Colonic mucosa (tissue), 4 donors: ENCODE results near the gene TARDBP. TPM values are rescaled to one million over a fixed set of nuclear protein-coding genes. Genes with fewer than 3 reads are reported as not detected.
"Not testable (repeated sequence)": the region's sequence is repeated elsewhere in the genome, so short reads cannot be mapped to it uniquely, and the experiment has no call there.

Experiments
- DNase-seq: peaks from one replicate; pipeline ENCODE4 v3.0.0-alpha.2; 2020
- H3K27ac ChIP-seq: fragments of 200-600 bp; one replicate; pipeline ENCODE4 v1.8.0; 2021
- H3K27me3 ChIP-seq: fragments of 200-600 bp; one replicate; pipeline ENCODE4 v1.8.0; 2021
- H3K36me3 ChIP-seq: fragments of 200-600 bp; one replicate; pipeline ENCODE4 v1.8.0; 2021
- H3K4me1 ChIP-seq: fragments of 200-600 bp; one replicate; pipeline ENCODE4 v1.8.0; 2021; ENCODE audit warnings: mild to moderate bottlenecking
- H3K4me3 ChIP-seq: fragments of 200-600 bp; one replicate; pipeline ENCODE4 v1.8.0; 2021
- H3K9ac ChIP-seq, 2 donors: one replicate each; pipeline ENCODE4 v1.7.0; 2013; ENCODE audit warnings: control low read depth in 2 of 2, low read depth in 2 of 2, low read length in 2 of 2
- H3K9me3 ChIP-seq: fragments of 200-600 bp; one replicate; pipeline ENCODE4 v1.8.0; 2021
- intact Hi-C: fragments of 100-400 bp; cut with DNase I; formaldehyde crosslinking; loops from one replicate; pipeline ENCODE4 v1.14.1; 2022
- total RNA-seq, 2 donors: library from RNA; stranded (reverse); fragmentation: NEBNext Ultra II Directional in 1 of 2; extraction: Animal tissue kit (Norgen Biotek cat#: 25700) in 1 of 2; gene quantifications; one replicate each; pipeline ENCODE4 v1.2.1, GENCODE V29; 2021
- TF ChIP-seq, protein P1 (sequence below): fragments of 200-600 bp; IDR thresholded peaks from one replicate; pipeline ENCODE4 v1.8.0; 2022; ENCODE audit warnings: antibody characterized with exemption, mild to moderate bottlenecking
- donor health status: healthy.
- donor health status: DM: no; HTN: no; CAD: no.
- donor health status: DM: no; HTN: no; CAD: no.

The TARDBP gene
- total RNA-seq, 2 donors from 2014 or later = 126 to 178 TPM

DNA sequence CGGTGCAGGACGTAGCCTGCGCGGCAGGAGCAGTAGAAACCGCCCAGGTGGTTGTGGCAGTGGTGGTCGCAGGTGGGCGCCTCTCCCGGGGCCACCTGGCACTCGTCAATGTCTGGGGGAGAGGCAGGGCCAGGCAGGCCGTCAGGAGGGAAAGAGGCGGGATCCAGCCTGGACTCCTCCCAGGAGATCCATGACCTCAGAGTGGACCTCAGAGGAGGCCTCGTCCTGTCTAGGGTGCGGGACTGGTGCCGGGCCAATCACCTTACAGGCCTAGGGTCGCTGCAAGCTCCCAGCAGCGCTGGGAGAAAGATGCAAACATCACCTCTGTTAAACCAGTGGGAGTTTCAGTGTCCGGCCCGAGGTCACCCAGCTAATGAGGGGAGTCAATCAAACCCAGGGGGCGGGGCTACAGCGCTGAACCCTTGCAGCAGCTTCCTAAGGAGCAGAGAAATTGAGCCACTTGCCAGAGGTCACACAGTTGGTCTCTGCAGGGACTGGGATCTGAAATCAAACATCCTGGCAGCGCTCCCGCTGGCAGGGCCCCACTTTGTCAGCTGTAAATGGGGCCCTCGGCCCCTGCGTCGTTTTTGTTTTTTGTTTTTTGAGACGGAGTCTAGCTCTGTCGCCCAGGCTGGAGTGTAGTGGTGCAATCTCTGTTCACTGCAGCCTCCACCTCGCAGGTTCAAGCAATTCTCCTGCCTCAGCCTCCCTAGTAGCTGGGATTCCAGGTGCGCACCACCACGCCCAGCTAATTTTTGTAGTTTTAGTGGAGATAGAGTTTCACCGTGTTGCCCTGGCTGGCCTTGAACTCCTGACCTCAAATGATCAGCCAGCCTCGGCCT lies 33.2 kb downstream of the TARDBP start:
- no peaks in the 10 kb centered on the region for H3K36me3 ChIP-seq
- H3K9me3 ChIP-seq = no peaks in the 10 kb centered on the region
- H3K4me3 ChIP-seq = no peak overlapping the region
- H3K9ac ChIP-seq = no peak overlapping the region
- no peaks in the 10 kb centered on the region for H3K4me1 ChIP-seq
- no peak for DNase-seq
- TF ChIP-seq, protein P1, sequence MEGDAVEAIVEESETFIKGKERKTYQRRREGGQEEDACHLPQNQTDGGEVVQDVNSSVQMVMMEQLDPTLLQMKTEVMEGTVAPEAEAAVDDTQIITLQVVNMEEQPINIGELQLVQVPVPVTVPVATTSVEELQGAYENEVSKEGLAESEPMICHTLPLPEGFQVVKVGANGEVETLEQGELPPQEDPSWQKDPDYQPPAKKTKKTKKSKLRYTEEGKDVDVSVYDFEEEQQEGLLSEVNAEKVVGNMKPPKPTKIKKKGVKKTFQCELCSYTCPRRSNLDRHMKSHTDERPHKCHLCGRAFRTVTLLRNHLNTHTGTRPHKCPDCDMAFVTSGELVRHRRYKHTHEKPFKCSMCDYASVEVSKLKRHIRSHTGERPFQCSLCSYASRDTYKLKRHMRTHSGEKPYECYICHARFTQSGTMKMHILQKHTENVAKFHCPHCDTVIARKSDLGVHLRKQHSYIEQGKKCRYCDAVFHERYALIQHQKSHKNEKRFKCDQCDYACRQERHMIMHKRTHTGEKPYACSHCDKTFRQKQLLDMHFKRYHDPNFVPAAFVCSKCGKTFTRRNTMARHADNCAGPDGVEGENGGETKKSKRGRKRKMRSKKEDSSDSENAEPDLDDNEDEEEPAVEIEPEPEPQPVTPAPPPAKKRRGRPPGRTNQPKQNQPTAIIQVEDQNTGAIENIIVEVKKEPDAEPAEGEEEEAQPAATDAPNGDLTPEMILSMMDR = no peak
- H3K27me3 ChIP-seq = no peaks in the 10 kb centered on the region
- H3K27ac ChIP-seq = no peak overlapping the region
- intact Hi-C loops = no loop called here

DNA sequence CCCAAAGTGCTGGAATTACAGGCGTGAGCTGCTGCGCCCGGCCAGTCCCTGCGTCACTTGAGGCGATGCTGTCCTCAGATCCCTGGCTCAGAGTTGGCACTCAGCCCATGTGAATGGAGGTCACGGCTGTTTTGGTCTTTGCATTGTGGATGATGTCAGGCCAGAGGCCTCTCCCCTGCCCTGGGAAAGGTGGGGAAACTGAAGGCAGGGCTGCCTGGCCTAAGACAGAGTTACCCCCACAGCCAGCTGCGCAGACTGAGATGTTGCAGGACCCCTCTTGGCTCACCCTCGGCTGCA lies 33.8 kb downstream of the TARDBP start:
- DNase-seq = no peak
- H3K27ac ChIP-seq = no peak overlapping the region
- no peaks in the 10 kb centered on the region for H3K9me3 ChIP-seq
- no peak overlapping the region for H3K9ac ChIP-seq
- H3K27me3 ChIP-seq = no peaks in the 10 kb centered on the region
- intact Hi-C loops = no loop called here
- no peaks in the 10 kb centered on the region for H3K4me1 ChIP-seq
- H3K36me3 ChIP-seq = no peaks in the 10 kb centered on the region
- no peak overlapping the region for H3K4me3 ChIP-seq
- TF ChIP-seq, protein P1 = no peak

- H3K9me3 ChIP-seq = no peaks in the 10 kb centered on the region
- H3K27ac ChIP-seq = no peak within 1 kb of the TSS
- H3K36me3 ChIP-seq = no peaks in the 10 kb centered on the region
- H3K4me1 ChIP-seq = no peaks in the 10 kb centered on the region
- no peak within 1 kb of the TSS for H3K9ac ChIP-seq
- TF ChIP-seq, protein P1 = no peak
- H3K4me3 ChIP-seq = no peak within 1 kb of the TSS
- H3K27me3 ChIP-seq = no peaks in the 10 kb centered on the region
- DNase-seq = no peak
- intact Hi-C loops = no loop called here
Measured at GRCh38 chr1:11046625-11047365, 34.3 kb downstream of the TARDBP start, which contains the start of gene MASP2. Gene MASP2, minus strand, starts transcription at chr1:11047239. Its CDS starts 32 bp downstream, at chr1:11047207.

DNA sequence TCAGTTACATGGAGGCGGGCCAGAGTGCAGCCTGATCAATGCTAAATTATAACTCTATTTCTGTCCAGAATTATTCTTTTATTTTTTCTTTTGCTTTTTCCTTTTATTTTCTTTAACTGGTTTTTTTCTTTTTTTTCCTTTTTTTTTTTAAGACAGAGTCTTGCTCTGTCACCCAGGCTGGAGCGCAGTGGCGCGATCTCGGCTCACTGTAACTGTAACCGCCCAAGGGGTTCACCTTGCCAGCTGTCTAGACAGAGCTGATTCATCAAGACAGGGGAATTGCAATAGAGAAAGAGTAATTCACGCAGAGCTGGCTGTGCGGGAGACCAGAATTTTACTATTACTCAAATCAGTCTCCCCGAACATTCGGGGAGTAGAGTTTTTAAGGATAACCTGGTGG lies 38.7 kb downstream of the TARDBP start:
- H3K9me3 ChIP-seq, H3K27me3 ChIP-seq, H3K27ac ChIP-seq, H3K4me3 ChIP-seq, H3K36me3 ChIP-seq, H3K9ac ChIP-seq, DNase-seq, intact Hi-C loops, H3K4me1 ChIP-seq: not testable (repeated sequence)

DNA sequence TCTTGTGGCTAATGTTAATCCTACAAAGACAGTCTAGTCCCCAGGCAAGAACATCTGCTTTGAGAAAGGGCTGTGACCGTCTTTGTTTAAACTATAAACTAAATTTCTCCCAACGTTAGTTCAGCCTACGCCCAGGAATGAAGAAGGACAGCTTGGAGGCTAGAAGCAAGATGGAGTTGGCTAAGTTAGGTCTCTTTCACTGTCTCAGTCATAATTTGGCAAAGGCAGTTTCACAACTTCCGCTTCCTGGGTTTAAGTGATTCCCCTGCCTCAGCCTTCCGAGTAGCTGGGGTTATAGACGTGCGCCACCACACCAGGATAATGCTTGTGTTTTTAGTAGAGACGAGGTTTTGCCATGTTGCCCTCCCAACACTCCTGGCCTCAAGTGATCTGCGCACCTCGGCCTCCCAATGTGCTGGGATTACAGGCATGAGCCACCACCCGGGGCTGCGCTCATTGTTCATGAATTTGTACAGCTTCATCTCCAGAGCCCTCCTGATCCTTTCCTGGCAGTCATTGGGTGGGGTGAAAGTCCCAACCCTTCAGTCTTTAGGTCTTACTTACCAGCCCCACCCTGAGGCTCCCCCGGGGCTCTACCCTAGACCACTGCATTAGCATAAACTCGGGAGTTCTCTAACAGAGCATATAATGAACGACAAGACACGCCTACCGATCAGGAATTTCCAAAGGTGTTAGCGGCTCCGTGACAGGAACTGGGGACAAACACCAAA lies 39.5 kb downstream of the TARDBP start:
- no peaks in the 10 kb centered on the region for H3K4me1 ChIP-seq
- no peak overlapping the region for H3K4me3 ChIP-seq
- TF ChIP-seq, protein P1 = no peak
- no peaks in the 10 kb centered on the region for H3K9me3 ChIP-seq
- H3K36me3 ChIP-seq = no peaks in the 10 kb centered on the region
- no peak overlapping the region for H3K9ac ChIP-seq
- DNase-seq = no peak
- no peaks in the 10 kb centered on the region for H3K27me3 ChIP-seq
- intact Hi-C loops = no loop called here
- H3K27ac ChIP-seq = no peak overlapping the region
